Measurements from ENCODE around the gene SLC7A9.
"Not testable (repeated sequence)": the region's sequence is repeated elsewhere in the genome, so short reads cannot be mapped to it uniquely, and the experiment has no call there.

SLC7A9 gene

GRCh38 chr19:32800754-32801153, 68.8 kb downstream of the SLC7A9 start:
- no peaks in the 10 kb centered on the region for H3K27me3 ChIP-seq (ENCODE audit: control insufficient read depth, insufficient read depth, low read length)
- H3K4me3 ChIP-seq (ENCODE audit: low read length) = no peak overlapping the region
- H3K4me1 ChIP-seq (ENCODE audit: control insufficient read depth, insufficient read depth, low read length) = no peaks in the 10 kb centered on the region
- no peak overlapping the region for H3K9ac ChIP-seq (ENCODE audit: low read length)
- no peaks in the 10 kb centered on the region for H3K36me3 ChIP-seq (ENCODE audit: control insufficient read depth, insufficient read depth, low read length)
- H3K9me3 ChIP-seq (ENCODE audit: control insufficient read depth, low read length) = no peaks in the 10 kb centered on the region

- Histone ChIP-seq H3K4me1 (ENCODE audit: control insufficient read depth, insufficient read depth, low read length) (no peaks in the 10 kb centered on the region), H3K9me3 (ENCODE audit: control insufficient read depth, low read length) (no peaks in the 10 kb centered on the region), H3K27me3 (ENCODE audit: control insufficient read depth, insufficient read depth, low read length) (no peaks in the 10 kb centered on the region), H3K36me3 (ENCODE audit: control insufficient read depth, insufficient read depth, low read length) (no peaks in the 10 kb centered on the region), H3K9ac (ENCODE audit: low read length) (no peak overlapping the region), H3K4me3 (ENCODE audit: low read length) (no peak overlapping the region)
These were observed 69.4 kb downstream of the SLC7A9 start for GRCh38 chr19:32800191-32800590.

GRCh38 chr19:32798201-32798600, 71.4 kb downstream of the SLC7A9 start:
- Histone ChIP-seq H3K36me3 (ENCODE audit: control insufficient read depth, insufficient read depth, low read length) (no peaks in the 10 kb centered on the region), H3K4me3 (ENCODE audit: low read length) (no peak overlapping the region), H3K9me3 (ENCODE audit: control insufficient read depth, low read length) (no peaks in the 10 kb centered on the region), H3K27me3 (ENCODE audit: control insufficient read depth, insufficient read depth, low read length) (no peaks in the 10 kb centered on the region), H3K9ac (ENCODE audit: low read length) (no peak overlapping the region), H3K4me1 (ENCODE audit: control insufficient read depth, insufficient read depth, low read length) (no peaks in the 10 kb centered on the region)

GRCh38 chr19:32789429-32789828, 80.1 kb downstream of the SLC7A9 start:
- Histone ChIP-seq H3K9ac (ENCODE audit: low read length) (no peak overlapping the region), H3K4me3 (ENCODE audit: low read length) (no peak overlapping the region), H3K9me3 (ENCODE audit: control insufficient read depth, low read length) (no peaks in the 10 kb centered on the region), H3K27me3 (ENCODE audit: control insufficient read depth, insufficient read depth, low read length) (no peaks in the 10 kb centered on the region), H3K36me3 (ENCODE audit: control insufficient read depth, insufficient read depth, low read length) (no peaks in the 10 kb centered on the region), H3K4me1 (ENCODE audit: control insufficient read depth, insufficient read depth, low read length) (no peaks in the 10 kb centered on the region)

GRCh38 chr19:32787895-32788294, 81.7 kb downstream of the SLC7A9 start:
- H3K9ac ChIP-seq (ENCODE audit: low read length); H3K36me3 ChIP-seq (ENCODE audit: control insufficient read depth, insufficient read depth, low read length); H3K27me3 ChIP-seq (ENCODE audit: control insufficient read depth, insufficient read depth, low read length); H3K4me1 ChIP-seq (ENCODE audit: control insufficient read depth, insufficient read depth, low read length); H3K9me3 ChIP-seq (ENCODE audit: control insufficient read depth, low read length); H3K4me3 ChIP-seq (ENCODE audit: low read length): not testable (repeated sequence)

- not testable (repeated sequence) for H3K27me3 ChIP-seq (ENCODE audit: control insufficient read depth, insufficient read depth, low read length); H3K4me3 ChIP-seq (ENCODE audit: low read length); H3K4me1 ChIP-seq (ENCODE audit: control insufficient read depth, insufficient read depth, low read length); H3K9ac ChIP-seq (ENCODE audit: low read length); H3K36me3 ChIP-seq (ENCODE audit: control insufficient read depth, insufficient read depth, low read length); H3K9me3 ChIP-seq (ENCODE audit: control insufficient read depth, low read length)
These were observed 82.3 kb downstream of the SLC7A9 start for GRCh38 chr19:32787161-32787813.

GRCh38 chr19:32782089-32782488, 87.5 kb downstream of the SLC7A9 start:
- H3K9me3 ChIP-seq (ENCODE audit: control insufficient read depth, low read length); H3K27me3 ChIP-seq (ENCODE audit: control insufficient read depth, insufficient read depth, low read length): not testable (repeated sequence)

GRCh38 chr19:32781280-32781679, 88.3 kb downstream of the SLC7A9 start:
- Histone ChIP-seq H3K9ac (ENCODE audit: low read length) (no peak overlapping the region), H3K4me1 (ENCODE audit: control insufficient read depth, insufficient read depth, low read length) (no peaks in the 10 kb centered on the region), H3K4me3 (ENCODE audit: low read length) (no peak overlapping the region), H3K9me3 (ENCODE audit: control insufficient read depth, low read length) (no peaks in the 10 kb centered on the region), H3K27me3 (ENCODE audit: control insufficient read depth, insufficient read depth, low read length) (no peaks in the 10 kb centered on the region), H3K36me3 (ENCODE audit: control insufficient read depth, insufficient read depth, low read length) (no peaks in the 10 kb centered on the region)

More at GRCh38 chr19:32782089-32782488, 87.5 kb downstream of the SLC7A9 start:
- not testable (repeated sequence) for H3K36me3 ChIP-seq (ENCODE audit: control insufficient read depth, insufficient read depth, low read length); H3K4me3 ChIP-seq (ENCODE audit: low read length); H3K4me1 ChIP-seq (ENCODE audit: control insufficient read depth, insufficient read depth, low read length); H3K9ac ChIP-seq (ENCODE audit: low read length)
